ENCODE data around the gene CNTN4. TPM values are rescaled to one million over a fixed set of nuclear protein-coding genes. Genes with fewer than 3 reads are reported as not detected.

The CNTN4 gene
- total RNA-seq, 1 donor from 2014 or later, result 16.5 TPM

- TF ChIP-seq CTCF (IDR thresholded peaks at IDR 0.05; ENCODE audit: insufficient read depth, low read length, poor library complexity, severe bottlenecking), result no peak
- no peak for DNase-seq (ENCODE audit: low read depth)
- Histone ChIP-seq H3K27me3 (ENCODE audit: control insufficient read depth, insufficient read depth, low read length) (no peaks in the 10 kb centered on the region), H3K36me3 (ENCODE audit: control insufficient read depth, insufficient read depth, low read length) (no peaks in the 10 kb centered on the region), H3K4me3 (ENCODE audit: low read depth, low read length) (no peak overlapping the region)
Measured at GRCh38 chr3:2274526-2274925, 175.9 kb downstream of the CNTN4 start.

- Histone ChIP-seq H3K4me3 (ENCODE audit: low read depth, low read length) (no peak overlapping the region), H3K36me3 (ENCODE audit: control insufficient read depth, insufficient read depth, low read length) (no peaks in the 10 kb centered on the region), H3K27me3 (ENCODE audit: control insufficient read depth, insufficient read depth, low read length) (no peaks in the 10 kb centered on the region)
- TF ChIP-seq CTCF (IDR thresholded peaks at IDR 0.05; ENCODE audit: insufficient read depth, low read length, poor library complexity, severe bottlenecking), result no peak
- DNase-seq (ENCODE audit: low read depth), result no peak
Measured at GRCh38 chr3:2283818-2284217, 185.2 kb downstream of the CNTN4 start.

- Histone ChIP-seq H3K27me3 (ENCODE audit: control insufficient read depth, insufficient read depth, low read length) (no peaks in the 10 kb centered on the region), H3K4me3 (ENCODE audit: low read depth, low read length) (no peak overlapping the region), H3K36me3 (ENCODE audit: control insufficient read depth, insufficient read depth, low read length) (no peaks in the 10 kb centered on the region)
- DNase-seq (ENCODE audit: low read depth), result no peak
- no peak for TF ChIP-seq CTCF (IDR thresholded peaks at IDR 0.05; ENCODE audit: insufficient read depth, low read length, poor library complexity, severe bottlenecking)
Measured at GRCh38 chr3:2300938-2301337, 202.3 kb downstream of the CNTN4 start.

- Histone ChIP-seq H3K27me3 (ENCODE audit: control insufficient read depth, insufficient read depth, low read length) (no peaks in the 10 kb centered on the region), H3K4me3 (ENCODE audit: low read depth, low read length) (no peak overlapping the region), H3K36me3 (ENCODE audit: control insufficient read depth, insufficient read depth, low read length) (no peaks in the 10 kb centered on the region)
- TF ChIP-seq CTCF (IDR thresholded peaks at IDR 0.05; ENCODE audit: insufficient read depth, low read length, poor library complexity, severe bottlenecking), result no peak
- DNase-seq (ENCODE audit: low read depth), result no peak
Measured at GRCh38 chr3:2301361-2301760, 202.7 kb downstream of the CNTN4 start.

- TF ChIP-seq CTCF (IDR thresholded peaks at IDR 0.05; ENCODE audit: insufficient read depth, low read length, poor library complexity, severe bottlenecking), result no peak
- Histone ChIP-seq H3K27me3 (ENCODE audit: control insufficient read depth, insufficient read depth, low read length) (no peaks in the 10 kb centered on the region), H3K4me3 (ENCODE audit: low read depth, low read length) (no peak overlapping the region), H3K36me3 (ENCODE audit: control insufficient read depth, insufficient read depth, low read length) (no peaks in the 10 kb centered on the region)
- peak; percentile 10 for DNase-seq (ENCODE audit: low read depth)
Measured at GRCh38 chr3:2303566-2303965, 204.9 kb downstream of the CNTN4 start.

- H3K27me3 ChIP-seq (ENCODE audit: control insufficient read depth, insufficient read depth, low read length), result no peaks in the 10 kb centered on the region
- H3K36me3 ChIP-seq (ENCODE audit: control insufficient read depth, insufficient read depth, low read length), result no peaks in the 10 kb centered on the region
- no peak for DNase-seq (ENCODE audit: low read depth)
- TF ChIP-seq CTCF (IDR thresholded peaks at IDR 0.05; ENCODE audit: insufficient read depth, low read length, poor library complexity, severe bottlenecking), result no peak
- H3K4me3 ChIP-seq (ENCODE audit: low read depth, low read length), result no peak overlapping the region
Measured at GRCh38 chr3:2311022-2311421, 212.4 kb downstream of the CNTN4 start.

Data from kidney epithelial cell (primary cell).